HepG2 (cell line): Measurements from ENCODE around the gene RBM12.

Experiments
- ZNF263 ChIP-seq: sonication (generic); formaldehyde crosslinking; IDR thresholded peaks from 2 replicates; pipeline ENCODE4 v1.4.0; 2020; ENCODE audit warnings: missing genetic modification reagents
- TF ChIP-seq, protein P1 (sequence below): IDR thresholded peaks from 2 replicates; pipeline ENCODE4 v1.6.1; 2016; ENCODE audit warnings: mild to moderate bottlenecking, missing biosample characterization, missing genetic modification reagents

DNA sequence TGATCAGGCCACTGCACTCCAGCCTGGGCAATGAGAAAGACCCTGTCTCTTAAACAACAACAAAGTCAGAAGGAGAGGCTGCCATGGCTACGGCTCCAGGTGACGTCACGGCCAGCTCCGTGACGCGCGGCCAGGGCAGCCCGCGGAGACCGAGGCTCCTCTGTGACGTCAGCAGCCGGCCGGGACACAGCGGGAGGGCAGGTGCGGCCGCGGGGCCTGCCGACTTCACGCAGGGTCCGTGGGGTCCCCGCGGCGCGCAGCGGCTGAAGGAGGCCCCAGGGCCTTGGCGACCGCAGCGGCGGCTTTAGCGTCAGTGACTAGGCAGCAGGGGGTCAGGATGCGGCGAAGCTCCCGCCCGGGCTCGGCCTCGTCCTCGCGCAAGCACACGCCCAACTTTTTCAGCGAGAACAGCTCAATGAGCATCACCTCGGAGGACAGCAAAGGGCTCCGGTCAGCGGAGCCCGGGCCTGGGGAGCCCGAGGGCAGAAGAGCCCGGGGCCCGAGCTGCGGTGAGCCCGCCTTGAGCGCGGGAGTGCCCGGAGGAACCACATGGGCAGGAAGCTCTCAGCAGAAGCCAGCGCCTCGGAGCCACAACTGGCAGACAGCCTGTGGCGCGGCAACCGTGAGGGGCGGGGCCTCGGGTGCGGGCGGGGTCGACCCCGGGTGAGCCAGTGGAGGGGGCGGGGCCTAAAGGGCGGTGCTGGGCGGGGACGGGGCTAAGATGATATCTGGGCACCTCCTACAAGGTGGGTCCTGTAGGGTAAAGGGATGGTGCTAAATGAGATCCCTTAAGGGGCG is 48.8 kb downstream of the RBM12 start, which contains the start of gene SPAG4:
- TF ChIP-seq ZNF263 (CRISPR knock-in tag) = peak; percentile 84
- TF ChIP-seq, protein P1, sequence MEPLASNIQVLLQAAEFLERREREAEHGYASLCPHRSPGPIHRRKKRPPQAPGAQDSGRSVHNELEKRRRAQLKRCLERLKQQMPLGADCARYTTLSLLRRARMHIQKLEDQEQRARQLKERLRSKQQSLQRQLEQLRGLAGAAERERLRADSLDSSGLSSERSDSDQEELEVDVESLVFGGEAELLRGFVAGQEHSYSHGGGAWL = peak; percentile 99
